NT2/D1 (cell line): ENCODE measurements around the gene HUNK.

Source experiments
- SUZ12 ChIP-seq: IDR thresholded peaks from 2 replicates; pipeline ENCODE4 v1.6.1; 2011; ENCODE audit not compliant: insufficient read length, insufficient read depth; ENCODE audit errors: extremely low read depth
- YY1 ChIP-seq: IDR thresholded peaks from 2 replicates; pipeline ENCODE4 v1.6.1; 2011; ENCODE audit not compliant: insufficient read length, insufficient read depth
- ZNF274 ChIP-seq: IDR thresholded peaks from 2 replicates; pipeline ENCODE4 v1.6.1; 2011; ENCODE audit warnings: mild to moderate bottlenecking, low read depth, low read length

- TF ChIP-seq ZNF274 (no peak), YY1 (no peak), SUZ12 (no peak)
Measured at GRCh38 chr21:31847761-31848160, 25.1 kb upstream of the HUNK start.
